CD4-positive, alpha-beta T cell treated with Interleukin-12 subunit alpha and Interleukin-12 subunit beta, for 1 hour (primary cell): ENCODE measurements around the gene FPR1.

ENCODE experiments used
- DNase-seq: peaks from one replicate; pipeline ENCODE4 v3.0.0-alpha.2; 2020

Gene FPR1

DNA sequence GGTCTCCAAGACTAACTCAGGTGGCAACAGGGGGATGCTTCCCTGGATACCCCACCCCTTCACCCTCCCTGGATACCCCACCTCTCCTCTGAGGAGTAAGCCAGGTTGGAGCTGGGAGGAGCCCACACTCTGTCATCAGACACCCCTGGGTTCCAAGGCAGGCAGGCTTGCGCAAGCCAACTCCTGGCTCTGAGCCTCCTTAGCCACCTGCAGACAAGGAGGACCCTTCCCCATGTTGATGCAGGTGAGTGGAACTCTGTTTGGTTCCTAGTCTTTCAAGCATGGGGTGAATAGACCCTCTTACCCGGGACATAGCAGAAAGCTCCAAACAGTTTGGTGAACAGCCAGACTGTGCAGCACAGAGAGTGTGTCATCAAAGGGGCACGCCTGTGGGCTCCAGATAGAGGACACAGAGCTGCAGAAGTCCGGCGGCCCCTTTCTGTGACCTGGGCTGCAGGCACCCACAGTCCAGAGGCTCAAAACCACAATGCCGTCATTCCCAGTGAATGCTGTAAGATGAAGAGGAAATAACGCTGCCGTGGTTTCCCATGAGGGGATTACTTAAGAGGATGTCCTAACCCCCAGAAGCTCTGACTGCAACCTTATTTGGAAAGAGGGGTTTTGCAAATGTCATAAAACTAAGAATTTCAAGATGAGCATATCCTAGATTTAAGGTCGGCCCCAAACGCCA lies 15.8 kb downstream of the FPR1 start:
- peak; percentile 21 for DNase-seq

DNA sequence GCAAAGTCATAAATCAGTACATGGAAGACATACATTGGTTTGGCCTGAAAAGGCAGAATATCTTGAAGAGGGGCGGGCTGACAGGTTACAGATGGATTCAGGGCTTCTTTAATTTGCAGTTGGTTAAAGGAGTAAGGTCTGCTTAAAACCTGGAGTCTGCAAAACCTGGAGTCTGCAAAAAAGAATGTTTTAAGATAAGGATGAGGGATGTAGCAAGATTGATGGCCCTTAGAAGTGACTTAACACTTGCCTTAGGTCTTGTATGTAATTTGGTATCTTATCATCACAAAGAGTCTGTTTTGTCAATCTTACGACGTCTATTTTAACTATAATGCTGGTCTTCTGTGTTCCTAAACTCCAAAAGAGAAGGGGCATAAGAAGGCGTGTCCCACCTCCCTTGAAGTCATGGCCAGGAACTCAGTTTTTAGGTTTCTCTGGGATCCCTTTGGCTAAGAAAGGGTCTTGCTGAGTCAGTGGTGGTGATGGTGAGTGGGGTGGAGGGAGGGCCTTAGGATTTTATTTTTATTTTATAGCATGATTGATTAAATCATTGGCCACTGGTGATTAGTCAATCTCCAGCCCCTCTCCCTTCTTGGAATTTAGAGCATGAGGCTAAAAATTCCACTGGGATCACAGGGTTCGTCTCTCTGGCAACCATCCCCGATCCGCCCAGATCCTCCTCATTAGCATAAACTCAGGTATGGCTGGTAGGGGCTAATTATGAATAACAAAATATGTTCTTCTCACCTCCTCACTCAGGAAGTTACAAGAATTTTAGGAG lies 17.7 kb downstream of the FPR1 start:
- DNase-seq: no peak

DNA sequence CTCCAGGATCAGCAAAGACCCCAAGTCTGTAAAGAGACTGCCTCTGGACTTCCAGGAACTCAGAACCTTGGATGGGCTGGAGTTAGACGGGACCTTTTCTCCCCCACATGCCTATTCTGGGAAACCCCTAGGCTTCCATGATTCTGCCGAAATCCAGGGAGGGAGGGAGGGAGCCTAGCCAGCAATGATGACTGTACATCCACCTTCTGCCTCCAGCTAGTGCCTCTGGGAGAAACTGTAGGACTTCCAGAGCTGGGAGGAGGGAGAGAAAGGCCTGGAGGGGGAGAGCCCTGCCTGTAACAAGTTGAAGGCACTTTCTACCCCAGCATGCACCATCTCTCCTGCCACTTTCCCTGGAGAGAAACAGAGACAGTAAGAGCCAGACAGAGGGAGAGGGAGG lies 21.9 kb downstream of the FPR1 start:
- no peak for DNase-seq

DNA sequence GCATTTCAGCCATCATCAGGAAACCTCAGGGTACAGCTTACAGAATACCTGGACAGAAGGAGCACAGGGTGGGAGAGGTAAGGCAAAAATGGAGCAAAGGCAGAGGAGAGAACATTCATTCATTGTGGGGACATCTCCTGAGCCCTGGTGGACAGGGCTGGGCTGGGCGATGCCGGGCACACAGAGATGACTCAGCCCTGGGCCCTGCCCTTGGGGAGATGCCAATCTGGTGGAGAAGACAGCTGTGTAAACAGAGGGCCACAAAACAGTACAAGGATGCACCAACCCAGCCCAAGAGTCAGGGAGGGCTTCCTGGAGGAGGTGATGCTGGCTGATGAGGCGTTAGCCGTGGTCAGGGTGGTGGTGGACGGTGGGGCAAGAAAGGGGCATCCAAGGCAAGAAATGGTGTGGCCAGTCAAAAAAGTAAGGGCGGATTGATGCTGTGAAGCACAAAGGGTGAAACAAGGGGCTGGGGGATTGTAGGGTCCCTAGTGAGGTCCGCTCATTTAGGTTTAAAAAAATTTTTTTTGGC lies 24.3 kb downstream of the FPR1 start:
- DNase-seq: no peak

DNA sequence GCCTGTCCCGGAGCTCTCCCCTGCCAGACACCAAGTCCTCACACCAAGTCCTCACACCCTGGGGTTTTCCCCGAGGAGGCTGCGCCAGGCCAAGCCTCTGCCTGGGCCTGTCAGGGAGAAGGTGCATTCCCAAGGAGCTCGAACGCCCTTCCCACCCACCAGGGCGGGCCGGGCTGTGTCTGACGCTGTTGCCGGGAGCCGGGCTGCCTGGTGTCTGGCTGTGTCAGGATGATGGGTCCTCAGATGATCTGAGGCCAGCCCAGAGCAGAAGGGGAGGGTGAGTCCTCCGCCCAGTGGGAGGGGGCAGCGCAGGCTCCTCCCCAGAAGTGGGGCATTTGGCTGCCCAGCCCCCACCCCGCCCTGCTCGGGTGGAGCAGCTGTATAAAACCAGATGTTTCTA lies 25.6 kb downstream of the FPR1 start:
- no peak for DNase-seq

DNA sequence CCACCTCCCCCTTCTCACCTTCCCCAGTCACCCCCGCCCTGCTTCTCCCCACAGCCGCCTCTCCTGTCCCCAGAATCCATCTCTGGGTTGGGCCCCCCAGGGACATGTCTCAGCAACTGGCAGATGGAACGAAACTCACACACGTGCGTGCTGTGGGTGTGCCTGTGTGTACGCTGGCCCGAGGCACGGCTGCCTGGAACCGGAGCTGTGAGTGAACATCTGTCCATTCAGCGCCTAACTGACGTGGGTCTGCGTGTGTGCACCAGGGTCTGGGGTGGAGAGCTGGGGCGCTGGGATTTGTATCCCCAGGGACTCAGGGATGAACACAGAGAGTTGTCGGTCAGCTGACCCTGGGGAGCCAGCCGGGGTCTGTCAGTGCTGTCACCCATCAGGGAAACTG lies 27.1 kb downstream of the FPR1 start:
- no peak for DNase-seq

DNA sequence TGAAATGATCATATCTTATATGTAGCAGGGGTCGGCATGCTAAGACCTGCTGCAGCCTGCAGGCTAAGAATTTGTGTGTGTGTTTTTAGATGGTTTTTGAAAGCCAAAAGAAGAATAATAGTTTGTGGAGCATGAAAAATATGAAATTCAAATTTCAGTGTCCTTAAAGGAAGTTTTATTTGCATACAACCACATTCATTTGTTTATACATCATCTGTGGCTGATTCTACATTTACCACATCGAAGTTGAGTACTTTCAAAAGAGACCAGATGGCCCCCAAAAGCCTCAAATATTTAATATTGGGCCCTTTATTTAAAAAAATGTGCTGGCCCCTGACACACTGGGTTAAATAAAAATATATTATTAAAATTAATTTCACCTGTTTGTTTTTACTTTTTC lies 29.2 kb downstream of the FPR1 start:
- DNase-seq: no peak

DNA sequence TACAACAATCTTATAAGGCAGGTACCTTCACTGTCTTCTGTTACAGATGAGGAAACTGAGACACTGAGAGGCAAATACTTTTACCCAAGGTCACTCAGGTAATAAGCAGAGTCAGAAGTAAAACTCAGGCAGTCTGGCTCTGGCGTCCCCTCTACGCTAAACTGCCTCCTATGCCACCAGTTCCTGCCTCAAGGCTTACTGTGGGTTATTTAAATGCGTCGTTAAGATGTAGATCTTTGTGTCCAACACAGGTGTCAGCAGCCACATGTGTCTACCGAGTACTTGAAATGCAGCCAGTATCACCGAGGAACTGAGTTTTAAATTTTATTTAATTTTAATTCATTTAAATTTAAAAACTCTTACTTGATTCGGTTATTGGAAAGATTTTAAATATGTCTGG lies 29.8 kb downstream of the FPR1 start:
- no peak for DNase-seq

DNA sequence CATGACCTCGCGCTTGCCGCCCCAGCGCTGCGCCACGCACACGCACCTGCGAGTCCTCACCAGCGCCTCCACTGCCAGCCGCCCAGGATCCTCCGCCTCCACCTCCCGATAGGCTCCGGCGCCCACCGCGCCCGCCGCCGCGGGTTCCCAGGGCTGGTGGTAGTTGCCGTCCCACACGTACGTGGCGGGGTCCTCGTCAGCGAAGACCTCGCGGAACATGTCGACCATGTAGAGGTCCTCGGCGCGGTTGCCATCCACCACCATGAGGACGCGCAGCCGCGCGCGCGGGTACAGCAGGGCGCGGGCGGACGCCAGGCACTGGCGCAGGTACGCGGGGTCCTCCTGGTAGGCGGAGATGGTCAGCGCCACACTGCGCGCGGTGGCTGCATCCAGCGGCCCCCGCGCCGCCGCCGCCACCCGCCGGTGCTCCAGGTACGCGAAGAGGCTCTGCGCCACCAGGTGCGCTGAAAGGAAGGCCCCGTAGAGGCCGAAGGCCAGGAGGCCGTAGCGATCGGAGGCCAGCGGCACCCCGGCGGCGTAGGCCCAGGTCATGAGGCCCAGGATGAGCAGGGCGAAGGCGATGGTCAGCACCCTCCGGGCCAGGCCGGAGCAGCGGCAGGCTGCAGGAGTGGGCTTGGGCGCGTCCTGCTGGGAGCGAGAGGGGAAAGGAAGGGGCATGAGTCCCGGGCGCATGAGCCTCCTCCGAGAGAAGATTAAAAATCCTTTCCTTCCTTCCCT lies 32.3 kb downstream of the FPR1 start:
- DNase-seq: no peak

DNA sequence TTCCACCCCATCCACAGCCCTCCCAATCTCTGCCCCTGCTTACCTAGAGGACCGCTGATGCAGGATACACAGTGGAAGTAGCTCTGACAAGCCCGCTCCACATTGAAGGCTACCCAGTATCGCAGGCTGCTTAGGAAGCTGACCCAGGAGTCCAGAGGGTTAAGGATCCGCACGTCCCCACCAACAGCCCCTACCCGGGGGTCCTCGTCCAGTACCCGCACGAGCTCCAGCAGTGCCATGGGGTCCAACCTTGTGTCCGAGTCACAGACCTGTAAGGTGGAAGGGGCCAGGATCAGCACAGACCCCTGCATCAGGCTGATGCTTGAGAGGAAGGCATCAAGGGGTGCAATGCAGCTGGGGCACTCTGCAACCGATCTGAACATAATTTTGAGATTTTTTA lies 34.8 kb downstream of the FPR1 start:
- no peak for DNase-seq

DNA sequence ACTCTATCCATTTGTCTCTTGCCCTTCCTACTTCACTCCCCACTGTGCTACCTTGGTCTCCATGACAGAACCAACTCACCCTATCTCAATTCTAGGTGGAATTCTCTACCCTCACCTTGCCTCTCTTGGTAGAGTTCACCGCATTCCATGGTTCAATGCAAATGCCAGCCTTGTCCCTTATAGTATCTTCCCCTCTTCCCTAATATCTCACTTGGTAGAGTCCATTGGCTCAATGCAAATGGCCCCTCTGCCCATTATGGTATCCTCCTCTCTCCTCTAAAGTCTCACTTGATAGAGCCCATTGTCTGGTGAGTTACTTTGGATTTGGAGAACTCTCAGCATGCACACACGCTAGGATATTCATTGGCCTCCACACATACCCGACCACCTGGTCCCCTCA lies 35.8 kb downstream of the FPR1 start:
- no peak for DNase-seq

DNA sequence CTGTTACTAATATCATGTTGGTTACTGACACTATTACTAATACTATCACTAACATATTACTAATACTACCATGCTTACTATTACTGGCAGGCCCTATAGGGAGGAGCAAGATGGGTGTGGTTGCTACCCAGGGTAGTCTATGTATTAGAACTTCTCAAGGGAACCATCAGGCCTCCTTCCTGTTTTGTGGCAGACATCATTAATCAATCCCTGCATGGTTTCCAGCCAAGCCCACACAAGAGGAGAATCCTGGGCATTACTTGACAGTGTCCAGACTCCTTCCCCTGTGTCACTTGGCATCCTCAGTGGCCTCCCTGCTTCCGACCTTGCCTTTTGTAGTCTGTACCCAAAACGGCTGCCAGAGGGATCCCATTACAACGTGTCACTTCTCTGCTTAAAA lies 36.8 kb downstream of the FPR1 start:
- no peak for DNase-seq

DNA sequence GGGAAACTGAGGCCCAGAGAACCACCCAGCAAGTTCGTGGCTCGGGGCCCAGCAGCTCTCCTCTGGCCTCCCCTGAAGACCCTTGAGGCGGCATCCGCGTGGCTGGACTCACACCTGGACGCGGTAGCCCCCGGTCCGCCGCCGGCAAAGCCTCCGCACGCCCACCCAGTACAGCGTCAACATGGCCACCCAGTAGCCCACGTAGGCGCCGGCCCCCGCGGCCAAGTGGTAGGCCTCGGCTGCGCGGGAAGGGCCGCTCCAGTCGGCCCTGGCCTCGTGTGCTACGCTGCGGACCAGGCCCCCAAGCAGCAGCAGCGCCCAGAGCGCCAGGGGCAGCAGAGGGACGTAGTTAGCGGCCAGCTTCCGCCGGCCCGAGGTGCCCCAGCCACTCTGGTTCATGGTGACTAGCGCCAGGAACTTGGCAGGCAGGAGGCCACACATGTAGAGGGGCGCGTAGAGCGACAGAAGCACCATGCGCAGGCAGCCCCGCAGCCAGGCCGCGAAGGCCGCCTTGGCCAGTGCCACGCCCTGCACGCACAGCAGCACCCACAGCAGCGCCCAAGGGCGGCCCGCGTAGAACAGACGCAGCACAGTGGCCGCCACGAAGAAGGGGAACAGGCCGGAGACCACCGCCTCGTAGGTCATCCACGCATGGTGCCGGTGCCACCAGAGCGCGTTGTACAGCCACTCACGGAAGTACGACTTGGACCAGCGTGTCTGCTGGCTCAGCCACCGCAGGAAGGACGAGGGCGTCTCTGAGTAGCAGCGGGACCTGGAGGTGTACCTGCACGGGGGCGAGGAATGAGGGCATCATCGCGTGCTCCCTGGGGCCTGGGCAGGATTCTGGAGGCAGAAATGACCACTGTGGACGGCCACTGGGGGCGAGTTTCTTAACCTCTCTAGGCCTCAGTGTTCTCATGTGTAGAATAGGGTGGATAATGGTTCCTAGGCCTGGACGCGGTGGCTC lies 38.1 kb downstream of the FPR1 start:
- DNase-seq: no peak

DNA sequence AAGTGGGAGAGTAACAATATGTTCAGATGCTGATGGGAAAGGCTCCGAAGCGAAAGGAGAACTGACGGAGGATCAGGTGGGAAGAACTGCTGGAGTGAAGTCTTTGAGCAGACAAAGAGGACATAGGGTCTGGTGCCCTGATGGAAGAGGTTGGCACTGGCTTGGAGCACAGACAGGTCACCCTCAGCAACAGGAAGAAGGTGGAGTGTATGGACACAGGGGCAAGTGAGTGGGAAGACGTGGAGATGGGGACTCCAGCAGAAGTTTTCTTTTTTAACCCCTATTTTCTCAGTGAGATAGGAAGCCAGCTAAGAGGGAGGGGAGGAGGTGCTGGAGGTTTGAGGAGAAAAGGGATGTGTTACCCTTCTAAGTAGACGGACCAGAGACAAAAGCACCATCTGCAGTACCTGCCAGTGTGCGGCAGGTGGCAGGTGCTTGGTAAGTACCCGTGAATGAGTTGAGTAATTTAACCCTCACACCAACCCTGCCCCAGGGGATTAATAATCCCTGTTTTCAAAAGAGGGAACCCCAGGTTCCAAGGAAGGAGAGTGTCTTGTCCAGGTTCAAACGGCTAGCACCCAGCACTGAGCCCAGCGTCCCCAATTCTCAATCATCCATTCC lies 39.1 kb downstream of the FPR1 start:
- no peak for DNase-seq

DNA sequence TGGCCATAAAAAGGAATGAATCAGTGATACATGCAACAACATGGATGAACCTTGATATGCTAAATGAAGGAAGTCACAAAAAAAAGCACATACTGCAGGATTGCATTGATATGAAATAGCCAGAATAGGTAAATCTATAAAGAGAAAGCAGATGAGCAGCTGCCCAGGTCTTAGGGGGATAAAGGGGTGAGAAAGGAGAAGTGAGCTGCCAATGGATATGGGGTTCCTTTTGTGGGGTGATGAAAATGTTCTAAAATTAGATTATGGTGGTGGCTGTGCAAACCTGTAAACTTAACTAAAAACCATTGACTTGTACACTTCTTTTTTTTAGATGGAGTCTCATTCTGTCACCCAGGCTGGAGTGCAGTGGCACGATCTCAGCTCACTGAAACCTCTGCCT lies 40.0 kb downstream of the FPR1 start:
- no peak for DNase-seq

DNA sequence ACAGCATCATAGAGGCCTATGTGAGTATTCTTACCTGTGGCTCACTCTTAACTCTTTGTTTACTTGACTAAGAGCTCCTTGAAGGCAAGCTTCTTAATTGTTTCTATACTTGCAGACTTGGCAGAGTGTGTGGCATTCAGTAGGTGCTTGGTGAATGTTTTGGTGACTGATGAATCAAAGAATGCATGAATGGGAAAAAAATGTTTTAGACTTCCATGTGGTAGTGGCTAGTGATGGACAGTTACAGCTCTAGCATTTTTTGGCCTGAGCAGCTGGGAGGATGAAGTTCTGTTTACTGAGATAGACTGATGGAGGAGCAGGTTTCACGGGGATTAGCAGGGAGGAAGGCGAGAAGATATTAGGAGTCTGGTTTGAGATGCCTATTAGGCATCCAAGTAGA lies 41.5 kb downstream of the FPR1 start:
- DNase-seq: no peak

DNA sequence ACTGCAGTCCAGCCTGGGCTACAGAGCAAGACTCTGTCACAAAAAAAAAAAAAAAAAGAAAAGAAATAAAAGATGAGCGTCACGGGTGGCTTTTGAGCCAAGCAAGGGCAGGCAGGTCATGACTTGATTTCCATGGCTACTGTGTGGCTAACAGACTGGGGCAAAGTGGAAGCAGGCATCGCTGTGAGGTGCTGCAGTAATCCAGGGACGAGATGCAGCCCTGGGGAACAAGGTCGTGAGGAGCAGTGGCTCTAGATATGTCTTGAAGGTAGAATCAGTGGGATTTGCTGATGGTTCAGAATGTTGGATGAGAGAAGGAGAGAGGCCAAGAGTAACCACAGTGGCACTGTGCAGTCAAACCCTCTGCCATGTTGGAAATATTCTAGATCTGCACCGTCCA lies 42.1 kb downstream of the FPR1 start:
- no peak for DNase-seq

DNA sequence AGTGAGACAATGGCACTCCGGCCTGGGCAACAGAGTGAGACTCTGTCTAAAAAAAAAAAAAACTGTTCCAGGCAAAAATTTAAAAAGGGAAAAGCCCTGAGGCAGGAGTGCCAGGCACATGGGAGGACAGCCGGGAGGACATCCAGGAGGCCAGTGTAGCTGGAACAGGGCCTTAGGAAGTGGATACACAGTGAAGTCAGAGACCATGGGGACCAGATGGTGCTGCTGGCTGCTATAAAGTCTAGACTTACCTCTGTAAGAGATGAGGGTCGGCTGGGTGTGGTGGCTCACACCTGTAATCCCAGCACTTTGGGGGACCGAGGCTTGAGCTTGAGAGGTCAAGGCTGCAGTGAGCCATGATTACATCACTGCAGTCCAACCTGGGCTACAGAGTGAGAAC lies 42.9 kb downstream of the FPR1 start:
- DNase-seq: no peak

DNA sequence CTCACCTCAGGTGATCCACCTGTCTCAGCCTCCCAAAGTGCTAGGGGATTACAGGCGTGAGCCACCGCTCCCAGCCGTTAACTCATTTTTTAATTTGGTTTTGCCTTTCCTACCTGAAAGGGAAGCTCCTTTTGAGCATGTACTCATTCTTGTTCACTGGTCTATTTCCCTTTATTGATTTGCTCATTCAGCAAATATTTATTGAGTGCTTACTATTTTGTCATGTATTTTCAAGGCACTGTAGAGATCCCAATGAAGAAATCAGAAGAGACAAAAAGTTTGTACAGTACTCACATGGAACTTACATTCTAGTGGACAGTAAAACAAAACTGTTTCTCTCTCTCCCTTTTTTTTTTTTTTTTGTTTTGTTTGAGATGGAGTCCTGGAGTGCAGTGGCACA lies 44.8 kb downstream of the FPR1 start:
- DNase-seq: no peak

DNA sequence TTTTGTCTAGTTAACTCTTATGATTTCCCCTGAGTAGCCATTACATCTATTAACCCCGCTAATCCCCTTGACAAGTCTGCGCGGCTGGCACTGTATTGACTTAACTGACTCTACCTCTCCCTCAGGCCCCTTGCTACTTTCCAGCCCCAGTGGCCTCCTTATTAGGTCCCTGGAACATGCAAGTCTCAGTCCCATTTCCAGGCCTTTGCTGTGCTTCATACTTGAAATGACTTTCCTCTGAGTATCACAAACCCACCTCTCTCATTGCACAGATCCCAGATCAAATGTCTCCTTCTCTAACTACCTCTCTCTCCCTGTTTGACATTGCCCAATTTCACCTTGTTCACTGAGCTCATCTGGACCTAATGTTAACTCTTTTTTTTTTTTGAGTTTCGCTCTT lies 45.4 kb downstream of the FPR1 start:
- no peak for DNase-seq

DNA sequence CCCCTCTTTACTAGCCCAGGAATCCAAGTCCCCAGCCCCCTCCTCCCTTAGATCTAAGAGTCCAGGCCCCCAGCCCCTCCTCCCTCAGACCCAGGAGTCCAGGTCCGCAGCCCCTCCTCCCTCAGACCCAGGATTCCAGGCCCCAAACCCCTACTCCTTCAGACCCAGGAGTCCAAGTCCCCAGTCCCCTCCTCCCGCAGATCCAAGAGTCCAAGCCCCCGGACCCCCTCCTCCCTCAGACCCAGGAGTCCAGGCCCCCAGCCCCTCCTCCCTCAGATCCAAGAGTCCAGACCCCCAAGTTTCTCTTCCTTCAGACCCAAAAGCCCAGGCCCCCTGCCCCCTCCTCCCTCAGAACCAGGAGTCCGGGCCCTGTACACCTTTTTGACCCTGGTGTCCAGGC lies 47.1 kb downstream of the FPR1 start:
- no peak for DNase-seq
